GM23338 (cell line): ENCODE data around the gene LRTM1. TPM values are rescaled to one million over a fixed set of nuclear protein-coding genes. Genes with fewer than 3 reads are reported as not detected.

ENCODE experiments used
- ATAC-seq: fragments of 200-7000 bp; cut with Tn5 transposase; 3 replicates; pipeline ENCODE4 v1.9.1; 2020
- DNase-seq: peaks from one replicate; pipeline ENCODE4 v3.0.0-alpha.2; 2015; ENCODE audit warnings: low spot score
- H2AFZ ChIP-seq: fragments of 200-600 bp; sonication (generic); 2 replicates; pipeline ENCODE4 v1.8.0; 2016; ENCODE audit warnings: antibody characterized with exemption, mild to moderate bottlenecking, moderate library complexity
- H3F3A ChIP-seq: fragments of 200-600 bp; sonication (generic); replicated peaks from 2 replicates; pipeline ENCODE4 v1.8.0; 2017; ENCODE audit warnings: antibody characterized with exemption, mixed run types, low read depth
- H3K27ac ChIP-seq: fragments of 200-600 bp; sonication (generic); 2 replicates; pipeline ENCODE4 v1.6.1; 2016; ENCODE audit warnings: low read depth
- H3K27me3 ChIP-seq: fragments of 200-600 bp; sonication (generic); 2 replicates; pipeline ENCODE4 v1.8.0; 2016; ENCODE audit warnings: mild to moderate bottlenecking, mixed run types, moderate library complexity; ENCODE audit not compliant: insufficient read depth
- H3K36me3 ChIP-seq: fragments of 200-600 bp; sonication (generic); 2 replicates; pipeline ENCODE4 v1.8.0; 2016; ENCODE audit warnings: mild to moderate bottlenecking; ENCODE audit not compliant: insufficient read depth
- H3K4me1 ChIP-seq: fragments of 200-600 bp; sonication (generic); 2 replicates; pipeline ENCODE4 v1.8.0; 2016; ENCODE audit warnings: mild to moderate bottlenecking, moderate library complexity; ENCODE audit not compliant: insufficient read depth
- H3K4me2 ChIP-seq: fragments of 200-600 bp; sonication (generic); 2 replicates; pipeline ENCODE4 v1.7.1; 2017; ENCODE audit warnings: mixed run types
- H3K4me3 ChIP-seq: fragments of 200-600 bp; sonication (generic); 2 replicates; pipeline ENCODE4 v1.6.1; 2016; ENCODE audit warnings: mixed run types
- H3K79me2 ChIP-seq: fragments of 200-600 bp; sonication (generic); replicated peaks from 2 replicates; pipeline ENCODE4 v1.8.0; 2017; ENCODE audit warnings: mild to moderate bottlenecking; ENCODE audit not compliant: insufficient read depth
- H3K9me2 ChIP-seq: fragments of 200-600 bp; sonication (generic); 2 replicates; pipeline ENCODE4 v1.8.0; 2017; ENCODE audit not compliant: insufficient read depth
- H4K20me1 ChIP-seq: fragments of 200-600 bp; sonication (generic); replicated peaks from 2 replicates; pipeline ENCODE4 v1.8.0; 2017; ENCODE audit warnings: mild to moderate bottlenecking; ENCODE audit not compliant: insufficient read depth
- H3K27ac Mint-ChIP-seq: 2 replicates; pipeline ENCODE4 v1.8.0; 2020; ENCODE audit warnings: inconsistent platforms, mild to moderate bottlenecking, moderate library complexity, mixed read lengths
- H3K27me3 Mint-ChIP-seq: 3 replicates; pipeline ENCODE4 v1.8.0; 2022; ENCODE audit warnings: low read depth, mild to moderate bottlenecking, moderate library complexity, mixed read lengths, inconsistent platforms; ENCODE audit not compliant: insufficient read depth, poor library complexity
- H3K36me3 Mint-ChIP-seq: 3 replicates; pipeline ENCODE4 v1.8.0; 2021; ENCODE audit warnings: low read depth, mild to moderate bottlenecking, inconsistent platforms, moderate library complexity, mixed read lengths
- H3K4me1 Mint-ChIP-seq: 3 replicates; pipeline ENCODE4 v1.8.0; 2020; ENCODE audit warnings: mild to moderate bottlenecking, inconsistent platforms, mixed read lengths
- H3K4me3 Mint-ChIP-seq: 3 replicates; pipeline ENCODE4 v1.8.0; 2021; ENCODE audit warnings: moderate library complexity, mild to moderate bottlenecking, inconsistent platforms, mixed read lengths
- H3K9me3 Mint-ChIP-seq: 3 replicates; pipeline ENCODE4 v1.8.0; 2020; ENCODE audit warnings: moderate library complexity, mild to moderate bottlenecking, inconsistent platforms, mixed read lengths
- CREB1 ChIP-seq: fragments of 250-450 bp; sonication (Bioruptor Pico); IDR thresholded peaks from 2 replicates; pipeline ENCODE4 v1.5.0; 2020; ENCODE audit warnings: low read depth, mild to moderate bottlenecking, moderate library complexity
- EZH2 ChIP-seq: fragments of 200-600 bp; sonication (generic); IDR thresholded peaks from one replicate; pipeline ENCODE4 v1.8.0; 2017; ENCODE audit warnings: antibody characterized with exemption, mild to moderate bottlenecking, low read depth; ENCODE audit not compliant: unreplicated experiment
- EZH2phosphoT487 ChIP-seq: fragments of 200-600 bp; sonication (generic); IDR thresholded peaks from one replicate; pipeline ENCODE4 v1.8.1; 2018; ENCODE audit warnings: antibody characterized with exemption; ENCODE audit not compliant: unreplicated experiment
- JUNB ChIP-seq: IDR thresholded peaks from one replicate; pipeline ENCODE4 v1.6.1; 2016; ENCODE audit warnings: antibody characterized with exemption; ENCODE audit not compliant: unreplicated experiment
- NANOG ChIP-seq: IDR thresholded peaks from 2 replicates; pipeline ENCODE4 v1.6.1; 2016; ENCODE audit warnings: antibody characterized with exemption, borderline replicate concordance
- POLR2AphosphoS5 ChIP-seq: IDR thresholded peaks from 2 replicates; pipeline ENCODE4 v1.6.1; 2016; ENCODE audit warnings: antibody characterized with exemption, low read depth
- STAT1 ChIP-seq: IDR thresholded peaks from one replicate; pipeline ENCODE4 v1.6.1; 2016; ENCODE audit warnings: antibody characterized with exemption; ENCODE audit not compliant: unreplicated experiment
- ZNF114 ChIP-seq: fragments of 250-450 bp; sonication (Bioruptor Pico); IDR thresholded peaks from 2 replicates; pipeline ENCODE4 v1.5.0; 2020; ENCODE audit warnings: mild to moderate bottlenecking, moderate library complexity
- ZNF331 ChIP-seq: fragments of 250-450 bp; sonication (Bioruptor Pico); IDR thresholded peaks from 2 replicates; pipeline ENCODE4 v1.5.0; 2020; ENCODE audit warnings: low read depth, mild to moderate bottlenecking, moderate library complexity
- ZNF462 ChIP-seq: fragments of 250-450 bp; sonication (Bioruptor Pico); IDR thresholded peaks from 2 replicates; pipeline ENCODE4 v1.5.0; 2020; ENCODE audit warnings: mild to moderate bottlenecking, moderate library complexity
- polyA plus RNA-seq: library from polyadenylated mRNA; unstranded; fragments of >200 nt; fragmentation: Nextera tagmentation; extraction: Ambion mirVana; gene quantifications from 2 replicates; pipeline ENCODE4 v1.2.1, GENCODE V29; 2016
- total RNA-seq: library from RNA; depleted of rRNA; stranded (reverse); fragments of >200 nt; shearing (Covaris generic); gene quantifications from 2 replicates; pipeline ENCODE4 v1.2.3, GENCODE V29; 2014
- TF ChIP-seq, protein P1 (sequence below), 2 experiments: fragments of 200-600 bp in 1 of 2; sonication (generic) in 1 of 2; conservative IDR thresholded peaks; 2 replicates each; pipeline versions ENCODE4 v1.5.1 to v1.6.1; 2016 to 2017; ENCODE audit warnings: antibody characterized with exemption in 2 of 2, low read depth in 2 of 2, mild to moderate bottlenecking in 2 of 2, moderate library complexity in 1 of 2
- TF ChIP-seq, protein P2 (sequence below): IDR thresholded peaks from one replicate; pipeline ENCODE4 v1.6.1; 2018; ENCODE audit warnings: antibody characterized with exemption; ENCODE audit not compliant: unreplicated experiment

Gene LRTM1
- total and polyA plus RNA-seq, 2 experiments from 2014 or later = 0.47 TPM; not detected in 1

GRCh38 chr3:54935869-54936268 is 8.0 kb upstream of the LRTM1 start:
- H2AFZ ChIP-seq = no peak overlapping the region
- Mint-ChIP-seq H3K4me3 (no peak overlapping the region), H3K27me3 (peaks cover 2% of the 10 kb centered on the region), H3K27ac (no peak overlapping the region), H3K4me1 (peaks cover 15% of the 10 kb centered on the region; the same call in 2 of the 3 replicates), H3K36me3 (no peaks in the 10 kb centered on the region), H3K9me3 (no peaks in the 10 kb centered on the region)
- no peaks in the 10 kb centered on the region for H3K9me2 ChIP-seq
- H3K4me3 ChIP-seq = no peak overlapping the region
- H3K36me3 ChIP-seq = no peaks in the 10 kb centered on the region
- no peaks in the 10 kb centered on the region for H3K27me3 ChIP-seq
- H3K79me2 ChIP-seq = no peaks in the 10 kb centered on the region
- H3K27ac ChIP-seq = no peak overlapping the region
- 0 out of 2 replicates have a peak overlapping the region, but pooled peaks have one; percentile 1 for H3K4me2 ChIP-seq
- no peaks in the 10 kb centered on the region for H4K20me1 ChIP-seq
- no peaks in the 10 kb centered on the region for H3F3A ChIP-seq
- DNase-seq = no peak
- no peak for ATAC-seq
- H3K4me1 ChIP-seq = peaks cover 10% of the 10 kb centered on the region
- no peak for TF ChIP-seq JUNB
- TF ChIP-seq POLR2AphosphoS5 = no peak

DNA sequence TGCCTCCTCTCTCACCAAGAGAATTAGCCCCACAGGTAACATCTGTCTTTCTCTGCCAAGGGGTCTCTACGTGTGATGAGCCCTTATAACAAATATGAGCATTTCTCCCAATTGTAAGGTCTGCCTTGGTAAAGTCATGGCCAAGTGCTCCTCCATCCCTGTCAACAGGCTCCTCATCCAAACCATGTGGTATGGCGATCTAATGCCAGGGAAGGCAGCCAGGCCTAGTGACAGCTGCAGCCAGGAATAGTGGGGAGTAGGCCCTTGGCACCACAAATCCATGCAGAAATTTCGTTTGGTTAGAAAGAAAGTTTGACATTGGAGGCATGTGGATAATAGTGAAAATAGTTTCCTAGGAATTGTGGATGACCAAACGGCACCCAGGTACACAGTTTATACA is 4.7 kb upstream of the LRTM1 start:
- Histone ChIP-seq H3K27me3 (no peaks in the 10 kb centered on the region), H3K36me3 (no peaks in the 10 kb centered on the region), H3K4me1 (peaks cover 10% of the 10 kb centered on the region), H3K27ac (no peak overlapping the region), H3K9me2 (no peaks in the 10 kb centered on the region), H3K4me2 (no peak overlapping the region), H3K4me3 (no peak overlapping the region), H4K20me1 (no peaks in the 10 kb centered on the region), H2AFZ (no peak overlapping the region), H3K79me2 (no peaks in the 10 kb centered on the region), H3F3A (no peaks in the 10 kb centered on the region)
- H3K27me3 Mint-ChIP-seq = peaks cover 4% of the 10 kb centered on the region
- H3K27ac Mint-ChIP-seq = no peak overlapping the region
- H3K9me3 Mint-ChIP-seq = no peaks in the 10 kb centered on the region
- no peaks in the 10 kb centered on the region for H3K36me3 Mint-ChIP-seq
- DNase-seq (no peak), ATAC-seq (no peak)
- peaks cover 15% of the 10 kb centered on the region; the same call in 2 of the 3 replicates for H3K4me1 Mint-ChIP-seq
- H3K4me3 Mint-ChIP-seq = no peak overlapping the region
- TF ChIP-seq EZH2 (no peak), EZH2phosphoT487 (no peak), ZNF331 (CRISPR knock-in tag) (no peak), ZNF462 (CRISPR knock-in tag) (no peak), STAT1 (no peak), NANOG (no peak), ZNF114 (no peak), CREB1 (CRISPR knock-in tag) (no peak), JUNB (no peak)
- TF ChIP-seq, protein P1, sequence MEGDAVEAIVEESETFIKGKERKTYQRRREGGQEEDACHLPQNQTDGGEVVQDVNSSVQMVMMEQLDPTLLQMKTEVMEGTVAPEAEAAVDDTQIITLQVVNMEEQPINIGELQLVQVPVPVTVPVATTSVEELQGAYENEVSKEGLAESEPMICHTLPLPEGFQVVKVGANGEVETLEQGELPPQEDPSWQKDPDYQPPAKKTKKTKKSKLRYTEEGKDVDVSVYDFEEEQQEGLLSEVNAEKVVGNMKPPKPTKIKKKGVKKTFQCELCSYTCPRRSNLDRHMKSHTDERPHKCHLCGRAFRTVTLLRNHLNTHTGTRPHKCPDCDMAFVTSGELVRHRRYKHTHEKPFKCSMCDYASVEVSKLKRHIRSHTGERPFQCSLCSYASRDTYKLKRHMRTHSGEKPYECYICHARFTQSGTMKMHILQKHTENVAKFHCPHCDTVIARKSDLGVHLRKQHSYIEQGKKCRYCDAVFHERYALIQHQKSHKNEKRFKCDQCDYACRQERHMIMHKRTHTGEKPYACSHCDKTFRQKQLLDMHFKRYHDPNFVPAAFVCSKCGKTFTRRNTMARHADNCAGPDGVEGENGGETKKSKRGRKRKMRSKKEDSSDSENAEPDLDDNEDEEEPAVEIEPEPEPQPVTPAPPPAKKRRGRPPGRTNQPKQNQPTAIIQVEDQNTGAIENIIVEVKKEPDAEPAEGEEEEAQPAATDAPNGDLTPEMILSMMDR (conservative IDR thresholded peaks at IDR 0.05; ENCODE audit: low read depth in 2 of 2) = no peak
- TF ChIP-seq, protein P2, sequence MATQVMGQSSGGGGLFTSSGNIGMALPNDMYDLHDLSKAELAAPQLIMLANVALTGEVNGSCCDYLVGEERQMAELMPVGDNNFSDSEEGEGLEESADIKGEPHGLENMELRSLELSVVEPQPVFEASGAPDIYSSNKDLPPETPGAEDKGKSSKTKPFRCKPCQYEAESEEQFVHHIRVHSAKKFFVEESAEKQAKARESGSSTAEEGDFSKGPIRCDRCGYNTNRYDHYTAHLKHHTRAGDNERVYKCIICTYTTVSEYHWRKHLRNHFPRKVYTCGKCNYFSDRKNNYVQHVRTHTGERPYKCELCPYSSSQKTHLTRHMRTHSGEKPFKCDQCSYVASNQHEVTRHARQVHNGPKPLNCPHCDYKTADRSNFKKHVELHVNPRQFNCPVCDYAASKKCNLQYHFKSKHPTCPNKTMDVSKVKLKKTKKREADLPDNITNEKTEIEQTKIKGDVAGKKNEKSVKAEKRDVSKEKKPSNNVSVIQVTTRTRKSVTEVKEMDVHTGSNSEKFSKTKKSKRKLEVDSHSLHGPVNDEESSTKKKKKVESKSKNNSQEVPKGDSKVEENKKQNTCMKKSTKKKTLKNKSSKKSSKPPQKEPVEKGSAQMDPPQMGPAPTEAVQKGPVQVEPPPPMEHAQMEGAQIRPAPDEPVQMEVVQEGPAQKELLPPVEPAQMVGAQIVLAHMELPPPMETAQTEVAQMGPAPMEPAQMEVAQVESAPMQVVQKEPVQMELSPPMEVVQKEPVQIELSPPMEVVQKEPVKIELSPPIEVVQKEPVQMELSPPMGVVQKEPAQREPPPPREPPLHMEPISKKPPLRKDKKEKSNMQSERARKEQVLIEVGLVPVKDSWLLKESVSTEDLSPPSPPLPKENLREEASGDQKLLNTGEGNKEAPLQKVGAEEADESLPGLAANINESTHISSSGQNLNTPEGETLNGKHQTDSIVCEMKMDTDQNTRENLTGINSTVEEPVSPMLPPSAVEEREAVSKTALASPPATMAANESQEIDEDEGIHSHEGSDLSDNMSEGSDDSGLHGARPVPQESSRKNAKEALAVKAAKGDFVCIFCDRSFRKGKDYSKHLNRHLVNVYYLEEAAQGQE = no peak
